Psoas muscle (tissue), 8 donors: ENCODE measurements around the gene COL4A2. TPM values are rescaled to one million over a fixed set of nuclear protein-coding genes. Genes with fewer than 3 reads are reported as not detected.

Experiments
- ATAC-seq, 4 donors: fragments of 200-7000 bp; cut with Tn5 transposase; one replicate each; pipeline ENCODE4 v1.9.1; 2020; ENCODE audit warnings: moderate library complexity in 3 of 4, mild to moderate bottlenecking in 2 of 4
- DNase-seq, 2 donors: peaks; one replicate each; pipeline ENCODE4 v3.0.0-alpha.2; 2020
- H3K27ac ChIP-seq: fragments of 200-600 bp; one replicate; pipeline ENCODE4 v1.8.0; 2022
- H3K27me3 ChIP-seq, 3 donors: fragments of 200-600 bp in 1 of 3; one replicate each; pipeline versions ENCODE4 v1.6.1 to v1.8.0; 2013 to 2022; ENCODE audit warnings: low read length in 2 of 3, mild to moderate bottlenecking in 2 of 3, moderate library complexity in 1 of 3; ENCODE audit not compliant: insufficient read depth in 3 of 3
- H3K36me3 ChIP-seq, 2 donors: fragments of 200-600 bp in 1 of 2; one replicate each; pipeline versions ENCODE4 v1.6.1 to v1.8.0; 2013 to 2022; ENCODE audit warnings: low read depth in 1 of 2, mild to moderate bottlenecking in 1 of 2, moderate library complexity in 1 of 2; ENCODE audit not compliant: insufficient read depth in 1 of 2
- H3K4me1 ChIP-seq: fragments of 200-600 bp; one replicate; pipeline ENCODE4 v1.8.0; 2022
- H3K4me3 ChIP-seq: fragments of 200-600 bp; one replicate; pipeline ENCODE4 v1.8.0; 2022; ENCODE audit warnings: mild to moderate bottlenecking
- H3K9me3 ChIP-seq: fragments of 200-600 bp; one replicate; pipeline ENCODE4 v1.8.0; 2022
- WGBS, 3 donors: extraction: QIAGEN DNeasy Blood & Tissue Kit; methylation state at CpG; one replicate each; pipeline versions ENCODE4 v1.1.6 to v1.1.7; 2013; 5-methylcytosine and 5-hydroxymethylcytosine counted together
- intact Hi-C, 2 donors: fragments of 100-400 bp; cut with DNase I; formaldehyde crosslinking; loops; one replicate each; pipeline versions ENCODE4 v1.11.0 to v1.14.2; 2022
- polyA plus RNA-seq, 3 donors: library from polyadenylated mRNA; stranded (reverse); fragments of 200-250 nt; gene quantifications; one replicate each; pipeline ENCODE4 v1.2.3, GENCODE V29; 2013
- total RNA-seq, 4 donors: library from RNA; stranded (reverse); fragmentation: NEBNext Ultra II Directional in 2 of 4; extraction: Animal tissue kit (Norgen Biotek cat#: 25700) in 2 of 4; gene quantifications; one replicate each; pipeline versions ENCODE4 v1.2.1 to v1.2.4, GENCODE V29; 2021 to 2023
- TF ChIP-seq, protein P1 (sequence below): fragments of 200-600 bp; IDR thresholded peaks from one replicate; pipeline ENCODE4 v1.8.0; 2022; ENCODE audit warnings: antibody characterized with exemption
- donor health status: healthy with polysubstance abuse.
- donor health status: DM: no; HTN: no; CAD: no; lungs with moderate emphysema.
- donor health status: Bipolar disorder and iron deficiency.
- donor health status: healthy.
- donor health status: DM: yes; HTN: yes; CAD: no.
- donor health status: DM: no; HTN: no; CAD: no.
- donor health status: DM: no; HTN: no; CAD: no.
- donor health status: DM: yes; HTN: yes; CAD: no.

Gene COL4A2
- total and polyA plus RNA-seq, 7 donors: 25.8 to 84.5 (median 57.8) TPM

- intact Hi-C loops: no loop called here
- peaks cover 0 to 3% of the 10 kb centered on the region in 2 donors for H3K36me3 ChIP-seq
- ATAC-seq (no peak), DNase-seq (no peak)
- H3K27me3 ChIP-seq: peaks cover 0 to 10% (median 0%) of the 10 kb centered on the region in 3 donors
- H3K27ac ChIP-seq: no peak overlapping the region
- no peaks in the 10 kb centered on the region for H3K9me3 ChIP-seq
- 83 to 87% (median 85%) methylated on average over 3 of the region's 3 CpGs for WGBS, 3 donors
- TF ChIP-seq, protein P1, sequence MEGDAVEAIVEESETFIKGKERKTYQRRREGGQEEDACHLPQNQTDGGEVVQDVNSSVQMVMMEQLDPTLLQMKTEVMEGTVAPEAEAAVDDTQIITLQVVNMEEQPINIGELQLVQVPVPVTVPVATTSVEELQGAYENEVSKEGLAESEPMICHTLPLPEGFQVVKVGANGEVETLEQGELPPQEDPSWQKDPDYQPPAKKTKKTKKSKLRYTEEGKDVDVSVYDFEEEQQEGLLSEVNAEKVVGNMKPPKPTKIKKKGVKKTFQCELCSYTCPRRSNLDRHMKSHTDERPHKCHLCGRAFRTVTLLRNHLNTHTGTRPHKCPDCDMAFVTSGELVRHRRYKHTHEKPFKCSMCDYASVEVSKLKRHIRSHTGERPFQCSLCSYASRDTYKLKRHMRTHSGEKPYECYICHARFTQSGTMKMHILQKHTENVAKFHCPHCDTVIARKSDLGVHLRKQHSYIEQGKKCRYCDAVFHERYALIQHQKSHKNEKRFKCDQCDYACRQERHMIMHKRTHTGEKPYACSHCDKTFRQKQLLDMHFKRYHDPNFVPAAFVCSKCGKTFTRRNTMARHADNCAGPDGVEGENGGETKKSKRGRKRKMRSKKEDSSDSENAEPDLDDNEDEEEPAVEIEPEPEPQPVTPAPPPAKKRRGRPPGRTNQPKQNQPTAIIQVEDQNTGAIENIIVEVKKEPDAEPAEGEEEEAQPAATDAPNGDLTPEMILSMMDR: no peak
- no peak overlapping the region for H3K4me3 ChIP-seq
- peaks cover under 1% of the 10 kb centered on the region for H3K4me1 ChIP-seq
These were observed 58.8 kb downstream of the COL4A2 start for GRCh38 chr13:110365876-110366275.

DNA sequence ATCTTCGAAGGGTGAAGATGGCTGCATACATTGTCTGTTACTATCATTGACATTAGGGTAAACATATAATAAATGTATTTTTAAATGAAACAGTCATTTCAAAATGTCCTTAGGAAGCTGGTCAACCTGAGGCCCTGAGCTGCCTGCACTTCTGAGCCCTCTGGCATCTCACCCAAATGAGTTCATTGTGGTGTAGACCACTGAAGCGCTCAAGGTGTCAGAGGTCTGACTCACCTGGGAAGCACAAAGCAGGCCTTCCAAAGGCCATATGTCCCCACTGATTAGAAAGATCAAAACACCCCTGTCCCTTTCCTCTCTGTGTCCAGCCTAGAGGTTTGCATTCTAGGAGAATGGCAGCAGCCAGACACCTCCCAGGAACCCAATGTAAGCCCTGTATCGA is 59.6 kb downstream of the COL4A2 start:
- DNase-seq: no peak
- no peak for ATAC-seq
- H3K4me3 ChIP-seq: no peak overlapping the region
- intact Hi-C loops: no loop called here
- peaks cover 4% of the 10 kb centered on the region for H3K4me1 ChIP-seq
- TF ChIP-seq, protein P1: no peak
- no peak overlapping the region for H3K27ac ChIP-seq
- H3K27me3 ChIP-seq: peaks cover 0 to 5% (median 0%) of the 10 kb centered on the region in 3 donors
- 75 to 90% (median 83%) methylated on average over 3 of the region's 3 CpGs for WGBS, 3 donors
- peaks cover 0 to 3% of the 10 kb centered on the region in 2 donors for H3K36me3 ChIP-seq
- no peaks in the 10 kb centered on the region for H3K9me3 ChIP-seq

GRCh38 chr13:110367620-110368019 is 60.5 kb downstream of the COL4A2 start:
- H3K4me1 ChIP-seq: peaks cover 4% of the 10 kb centered on the region
- intact Hi-C loops: no loop called here
- ATAC-seq: no peak
- TF ChIP-seq, protein P1: no peak
- peaks cover 0 to 4% (median 0%) of the 10 kb centered on the region in 3 donors for H3K27me3 ChIP-seq
- H3K27ac ChIP-seq: no peak overlapping the region
- no peak for DNase-seq
- no peak overlapping the region for H3K4me3 ChIP-seq
- H3K9me3 ChIP-seq: no peaks in the 10 kb centered on the region
- WGBS, 3 donors: 68 to 75% (median 75%) methylated on average over 4 of the region's 4 CpGs
- peaks cover 0 to 3% of the 10 kb centered on the region in 2 donors for H3K36me3 ChIP-seq

GRCh38 chr13:110368408-110368807 is 61.3 kb downstream of the COL4A2 start:
- no peaks in the 10 kb centered on the region for H3K36me3 ChIP-seq
- H3K27me3 ChIP-seq: no peaks in the 10 kb centered on the region
- no peaks in the 10 kb centered on the region for H3K9me3 ChIP-seq
- ATAC-seq (no peak), DNase-seq (no peak)
- 94 to 97% (median 96%) methylated on average over 2 of the region's 2 CpGs for WGBS, 3 donors
- peaks cover 4% of the 10 kb centered on the region for H3K4me1 ChIP-seq
- TF ChIP-seq, protein P1: no peak
- intact Hi-C loops: no loop called here
- H3K4me3 ChIP-seq: no peak overlapping the region
- H3K27ac ChIP-seq: no peak overlapping the region

DNA sequence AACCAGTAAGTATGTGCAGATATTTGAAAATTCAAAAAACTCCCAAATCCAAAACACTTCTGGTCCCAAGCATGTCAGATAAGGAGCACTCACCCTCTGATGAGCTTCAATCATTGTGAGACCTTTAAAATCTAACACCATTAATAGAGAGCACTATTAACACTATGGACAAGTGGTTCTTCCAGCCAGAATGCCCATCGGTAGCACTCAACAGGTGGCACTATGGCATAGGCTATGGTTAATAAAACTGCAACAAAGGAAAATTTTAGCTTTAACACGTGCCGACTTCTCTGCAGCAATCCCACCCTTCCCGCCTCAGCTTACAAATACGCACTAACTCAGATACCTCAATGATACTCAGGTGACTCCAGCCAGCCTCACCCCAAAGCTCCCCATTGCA is 62.3 kb downstream of the COL4A2 start:
- Histone ChIP-seq H3K27ac (no peak overlapping the region), H3K4me3 (no peak overlapping the region), H3K9me3 (no peaks in the 10 kb centered on the region), H3K4me1 (peaks cover 4% of the 10 kb centered on the region), H3K36me3 (no peaks in the 10 kb centered on the region), H3K27me3 (peaks cover 0 to 1% (median 0%) of the 10 kb centered on the region in 3 donors)
- ATAC-seq (no peak), DNase-seq (no peak)
- WGBS, 3 donors: 73 to 80% (median 77%) methylated on average over 5 of the region's 5 CpGs
- intact Hi-C loops: no loop called here
- TF ChIP-seq, protein P1: no peak
